HG03565 (cell line): ENCODE results near the gene FAM229A.

Experiments
- ATAC-seq: cut with Tn5 transposase; IDR thresholded peaks from one replicate; pipeline ENCODE4 v1.9.1; 2021; ENCODE audit warnings: mild to moderate bottlenecking, moderate library complexity; ENCODE audit not compliant: unreplicated experiment

The FAM229A gene

DNA sequence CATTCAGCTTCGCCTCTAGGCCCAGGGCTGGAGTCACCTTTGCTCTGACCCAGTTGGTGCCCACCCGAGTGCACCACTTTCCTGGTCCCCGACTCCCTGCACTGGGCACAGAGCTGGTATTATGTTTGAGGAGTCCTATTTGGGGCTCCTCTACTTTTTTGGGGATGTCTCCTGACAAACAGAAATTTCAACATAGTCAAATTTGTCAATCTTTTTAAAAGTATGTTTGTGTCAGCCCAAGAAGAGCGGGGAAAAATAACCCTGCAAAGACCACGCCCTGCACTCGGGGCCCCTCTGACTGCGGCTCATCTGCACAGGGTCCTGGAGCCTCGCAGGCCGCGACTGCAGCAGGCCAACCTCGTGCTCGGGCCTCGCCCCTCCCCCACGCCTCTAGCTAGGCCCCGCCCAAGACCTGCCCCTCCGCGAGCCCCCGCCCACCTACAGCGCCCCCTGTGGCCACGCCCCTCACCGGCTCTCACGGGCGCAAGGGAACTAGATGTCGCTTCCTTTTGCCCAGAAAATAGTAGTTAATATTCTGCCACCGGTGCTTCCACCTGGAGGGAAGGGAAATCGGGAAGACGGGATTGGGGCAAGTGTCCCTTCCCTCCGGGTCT, 11.4 kb downstream of the FAM229A start:
- peak; percentile 23 for ATAC-seq

GRCh38 chr1:32349211-32349708, 13.0 kb downstream of the FAM229A start:
- no peak for ATAC-seq

DNA sequence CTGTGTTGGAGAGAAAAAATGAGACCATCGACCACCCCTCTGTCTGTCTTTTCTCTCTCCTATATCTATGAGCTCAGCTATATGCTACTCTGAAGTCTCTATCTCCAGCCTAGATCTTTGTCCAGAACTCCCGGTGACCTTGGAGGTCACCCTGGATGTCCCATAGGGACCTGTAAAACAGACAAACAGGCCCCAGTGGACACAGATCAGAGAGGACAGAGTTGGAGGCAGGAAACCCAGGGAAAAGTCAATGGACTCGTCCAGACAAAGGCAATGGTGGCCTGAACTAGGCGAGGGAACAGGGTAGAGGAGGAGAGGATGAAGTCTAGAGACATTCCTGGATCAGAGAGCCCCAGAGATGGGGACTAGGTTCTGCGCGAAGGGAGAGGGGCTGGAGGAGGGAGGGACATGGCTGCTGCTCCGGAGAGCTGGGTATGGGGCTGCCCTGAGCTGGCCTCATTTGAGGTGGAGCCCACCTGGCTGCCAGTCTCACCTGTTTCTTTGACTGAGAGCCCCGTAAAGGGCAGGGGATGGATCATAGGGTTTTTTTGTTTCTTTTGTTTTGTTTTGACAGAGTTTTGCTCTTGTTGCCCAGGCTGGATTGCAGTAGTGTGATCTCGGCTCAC, 15.6 kb downstream of the FAM229A start:
- no peak for ATAC-seq

- ATAC-seq: no peak
Measured at GRCh38 chr1:32345289-32345827, 16.9 kb downstream of the FAM229A start.

DNA sequence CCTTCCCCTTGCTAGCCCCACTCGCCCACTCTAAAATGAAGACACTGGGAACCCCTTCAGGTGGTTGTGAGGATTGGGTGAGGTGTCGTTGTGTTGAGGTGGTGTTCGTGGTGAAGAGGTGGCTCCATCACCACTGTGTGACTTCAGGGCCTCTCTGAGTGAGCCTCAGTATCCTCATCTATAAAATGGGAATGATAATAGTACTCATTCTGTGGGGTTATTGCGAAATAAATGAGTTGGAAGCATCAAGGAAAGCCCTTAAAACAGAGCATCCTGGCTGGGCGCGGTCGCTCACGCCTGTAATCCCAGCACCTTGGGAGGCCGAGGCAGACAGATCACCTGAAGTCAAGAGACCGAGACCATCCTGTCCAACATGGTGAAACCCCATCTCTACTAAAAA, 19.6 kb downstream of the FAM229A start:
- no peak for ATAC-seq

DNA sequence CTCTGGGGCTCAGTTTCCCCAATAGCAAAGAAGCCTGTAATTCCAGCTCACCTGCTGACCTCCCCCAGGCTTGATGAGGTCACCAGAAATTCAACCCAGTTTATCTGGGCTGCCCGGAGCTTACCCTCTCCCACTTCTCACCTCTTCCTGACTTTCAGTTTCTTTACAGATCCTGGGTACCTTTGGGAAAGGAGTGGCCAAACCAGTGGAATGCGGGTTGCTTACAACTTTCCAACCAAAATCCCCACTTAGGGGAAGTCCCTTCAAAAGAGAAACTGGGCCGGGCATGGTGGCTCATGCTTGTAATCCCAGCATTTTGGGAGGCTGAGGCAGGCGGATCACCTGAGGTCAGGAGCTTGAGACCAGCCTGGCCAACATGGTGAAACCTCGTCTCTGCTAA, 20.3 kb downstream of the FAM229A start:
- ATAC-seq: no peak

DNA sequence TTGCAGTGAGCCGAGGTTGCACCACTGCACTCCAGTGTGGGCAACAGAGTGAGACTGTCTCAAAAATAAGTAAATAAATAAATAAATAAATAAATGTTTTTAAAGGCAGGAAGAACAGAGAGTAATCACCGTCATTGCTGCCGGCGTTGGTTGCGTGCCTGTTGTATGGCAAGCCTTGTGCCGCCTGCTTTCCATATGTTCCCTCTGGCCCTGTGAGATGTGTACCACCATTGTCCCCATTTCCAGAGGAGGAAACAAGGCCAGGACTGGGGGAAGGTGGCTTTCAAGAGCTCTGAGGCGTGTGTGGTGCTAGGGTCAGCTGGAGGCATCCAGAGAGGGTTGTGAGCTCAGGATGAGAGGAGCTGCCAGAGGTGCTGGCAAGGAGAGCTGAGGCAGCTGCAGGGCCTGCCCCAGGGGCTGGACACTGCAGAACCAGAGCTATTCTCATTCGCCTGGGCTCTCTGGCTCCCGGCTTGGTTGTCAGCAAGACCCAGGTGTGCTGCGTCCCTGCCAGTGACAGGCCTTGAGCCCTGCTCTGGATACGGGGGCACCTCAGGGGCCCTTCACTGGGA, 21.0 kb downstream of the FAM229A start:
- ATAC-seq: no peak

DNA sequence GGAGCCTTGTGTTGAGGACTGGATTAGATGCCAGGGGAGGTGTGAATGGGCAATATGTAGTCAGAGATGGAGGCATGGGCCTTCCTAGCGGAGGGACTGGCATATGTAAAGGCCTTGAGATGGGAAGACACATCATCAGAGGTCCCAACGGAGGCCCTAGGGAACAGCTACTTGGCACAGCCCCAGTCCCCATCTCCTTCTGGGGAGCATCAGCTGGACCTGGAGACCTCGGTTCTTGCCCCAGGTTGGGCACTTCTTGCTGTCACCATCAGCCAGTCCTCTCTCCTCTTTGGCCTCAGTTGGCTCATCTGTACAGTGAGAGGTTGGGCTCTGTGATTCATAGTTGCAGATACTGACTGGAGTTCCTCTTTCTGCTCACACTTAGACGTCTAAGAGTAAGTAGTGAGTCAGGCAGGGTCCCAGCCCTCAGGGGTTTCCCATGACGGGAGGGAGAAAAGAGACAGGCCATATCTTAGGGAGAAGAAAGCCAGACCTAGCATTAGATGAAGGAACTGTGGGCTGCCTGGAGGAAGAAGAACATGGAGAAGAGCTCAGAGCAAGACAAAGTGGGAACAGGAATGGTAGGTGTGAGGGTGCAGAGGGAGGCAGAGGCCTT, 22.8 kb downstream of the FAM229A start:
- no peak for ATAC-seq

DNA sequence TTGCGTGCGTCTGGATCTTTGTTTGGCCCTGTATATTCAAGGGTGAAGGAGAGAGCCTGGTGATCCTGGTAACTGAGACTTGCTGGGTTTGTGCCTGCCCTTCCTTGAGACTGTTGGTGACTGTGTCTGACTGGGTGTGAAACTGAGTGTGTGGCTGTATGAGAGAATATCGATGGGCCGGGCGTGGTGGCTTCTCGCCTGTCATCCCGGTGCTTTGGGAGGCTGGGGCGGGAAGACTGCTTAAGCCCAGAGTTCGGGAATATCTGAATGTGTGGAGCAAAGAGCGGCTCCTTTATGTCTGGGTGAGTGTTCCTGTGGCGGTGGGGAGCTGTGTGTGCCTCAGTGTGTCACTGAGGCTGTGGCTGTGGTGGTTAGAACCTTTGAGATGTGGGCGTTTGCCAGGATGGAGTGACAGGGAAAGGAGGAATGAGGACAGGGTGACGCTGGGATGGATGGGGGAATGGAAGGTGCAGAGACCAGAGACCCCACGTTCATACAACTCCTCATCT, 23.6 kb downstream of the FAM229A start:
- no peak for ATAC-seq

- ATAC-seq: no peak
Measured at GRCh38 chr1:32337855-32338636, 24.2 kb downstream of the FAM229A start.

- no peak for ATAC-seq
Measured at GRCh38 chr1:32336963-32337675, 25.2 kb downstream of the FAM229A start.

- ATAC-seq: no peak
Measured at GRCh38 chr1:32336591-32336932, 25.7 kb downstream of the FAM229A start.

DNA sequence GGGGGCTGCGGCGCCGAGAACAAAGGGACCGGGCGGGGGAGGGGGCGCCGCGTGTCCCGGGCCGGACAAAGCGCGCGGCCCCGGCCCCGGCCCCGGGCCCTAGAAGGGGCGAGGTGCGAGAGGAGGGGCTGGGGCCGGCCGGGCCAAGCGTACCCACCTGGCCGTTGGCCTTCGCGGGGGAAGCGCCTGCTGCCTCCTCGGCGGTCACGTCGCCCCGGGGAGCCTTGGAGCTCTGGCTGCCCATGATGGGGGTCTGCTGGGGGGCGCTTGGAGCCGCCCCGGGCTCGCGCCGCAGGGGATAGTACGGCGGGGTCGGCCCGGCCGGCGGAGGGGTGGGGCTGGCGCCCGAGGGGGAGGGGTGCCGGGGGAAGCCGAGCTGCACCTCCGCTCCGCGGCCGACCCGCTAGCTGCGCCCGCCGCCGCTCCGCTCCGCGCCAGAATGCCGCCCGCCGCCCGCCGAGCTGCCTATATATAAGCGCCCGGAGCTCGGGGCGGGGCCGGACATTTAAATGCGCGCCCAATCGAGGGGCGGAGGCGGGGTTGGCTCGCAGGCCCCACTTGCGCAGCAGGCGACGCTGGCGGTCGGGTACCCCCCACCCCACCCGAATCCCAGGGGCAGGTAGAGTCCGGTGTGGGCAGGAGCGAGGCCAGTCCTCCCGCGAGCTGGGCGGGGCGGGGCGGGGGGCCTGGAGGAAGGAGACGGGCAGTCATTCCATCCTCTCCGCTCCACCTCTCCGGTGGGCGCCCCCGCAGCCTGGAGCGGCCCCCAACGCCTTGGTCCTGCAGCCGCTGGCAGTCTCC, 26.3 kb downstream of the FAM229A start, which contains the start of gene MARCKSL1:
TSS of gene MARCKSL1 (minus strand) at position 444 of the 801 bp plus-strand sequence. CDS start at position 244, 200 bp downstream.
- peak; percentile 29 for ATAC-seq

GRCh38 chr1:32335535-32335789, 26.8 kb downstream of the FAM229A start:
- ATAC-seq: no peak

DNA sequence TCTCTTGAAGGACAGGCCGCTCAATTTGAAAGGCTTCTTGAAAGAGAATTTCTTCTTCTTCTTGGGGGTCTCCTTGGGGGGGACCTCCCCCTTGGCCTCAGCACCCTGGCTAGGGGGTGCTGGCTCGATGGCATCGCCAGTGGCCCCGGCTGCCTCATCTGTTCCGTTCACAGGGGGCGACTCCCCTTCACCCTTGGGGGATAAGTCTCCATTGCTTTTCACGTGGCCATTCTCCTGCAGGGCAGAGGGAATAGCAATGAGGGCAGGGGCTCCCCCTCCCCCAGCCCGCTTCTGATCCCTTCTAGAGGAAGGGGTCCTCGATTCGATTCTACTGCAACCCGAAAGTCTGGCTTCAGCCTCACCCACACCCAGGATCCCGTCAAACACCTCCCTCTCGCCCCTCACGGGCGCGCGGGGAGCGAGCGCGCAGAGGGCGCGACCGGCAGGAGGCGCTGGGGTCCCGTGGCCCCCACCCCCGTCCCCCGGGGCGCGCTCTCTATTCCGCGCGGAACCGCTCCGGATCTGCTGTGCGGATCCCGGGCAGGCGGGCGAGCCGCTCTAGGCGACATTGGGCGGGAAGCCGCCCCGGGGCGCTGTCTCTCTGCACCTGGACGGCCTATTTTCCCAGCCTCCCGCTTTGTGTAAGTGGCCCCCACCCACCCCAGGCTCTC, 27.3 kb downstream of the FAM229A start:
- no peak for ATAC-seq

GRCh38 chr1:32334274-32334861, 27.9 kb downstream of the FAM229A start:
- no peak for ATAC-seq

DNA sequence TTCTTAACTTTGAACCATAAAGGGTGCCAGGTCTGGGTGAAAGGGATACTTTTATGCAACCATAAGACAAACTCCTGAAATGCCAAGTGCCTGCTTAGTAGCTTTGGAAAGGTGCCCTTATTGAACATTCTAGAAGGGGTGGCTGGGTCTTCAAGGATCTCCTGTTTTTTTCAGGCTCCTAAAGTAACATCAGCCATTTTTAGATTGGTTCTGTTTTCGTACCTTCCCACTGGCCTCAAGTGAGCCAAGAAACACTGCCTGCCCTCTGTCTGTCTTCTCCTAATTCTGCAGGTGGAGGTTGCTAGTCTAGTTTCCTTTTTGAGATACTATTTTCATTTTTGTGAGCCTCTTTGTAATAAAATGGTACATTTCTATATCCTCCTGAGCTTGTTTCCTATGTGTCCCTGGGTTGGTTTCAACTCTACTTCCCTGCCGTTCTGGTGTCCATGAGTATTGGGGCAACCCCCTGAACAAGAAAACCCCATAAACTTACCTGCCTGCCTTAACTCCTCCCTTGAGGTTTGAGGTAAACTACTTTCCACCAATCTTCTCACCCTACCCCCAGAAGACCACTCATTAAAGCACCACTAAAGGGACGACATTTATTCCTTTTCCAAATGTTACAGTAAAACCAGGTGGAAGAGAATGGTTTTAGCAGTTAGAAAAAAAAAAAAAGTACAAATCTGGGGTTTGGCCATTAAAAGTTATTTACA, 28.9 kb downstream of the FAM229A start:
- no peak for ATAC-seq
